Fibroblast of lung (primary cell): ENCODE data around the gene TMSB4X. TPM values are rescaled to one million over a fixed set of nuclear protein-coding genes. Genes with fewer than 3 reads are reported as not detected.
"Not testable (repeated sequence)": the region's sequence is repeated elsewhere in the genome, so short reads cannot be mapped to it uniquely, and the experiment has no call there.

ENCODE experiments used
- DNase-seq, 2 donors: peaks; one replicate each; pipeline versions ENCODE4 v3.0.0 to v3.0.0-alpha.2; 2010; ENCODE audit warnings: low read depth in 2 of 2
- H2AFZ ChIP-seq: 2 replicates; pipeline ENCODE4 v1.5.1; 2012; ENCODE audit warnings: low read length, control low read depth, inconsistent platforms
- H3K27ac ChIP-seq: 2 replicates; pipeline ENCODE4 v1.5.1; 2011; ENCODE audit warnings: low read length, control low read depth; ENCODE audit not compliant: insufficient read depth
- H3K27me3 ChIP-seq: 2 replicates; pipeline ENCODE4 v1.5.1; 2011; ENCODE audit warnings: mild to moderate bottlenecking, low read length; ENCODE audit not compliant: control insufficient read depth, insufficient read depth
- H3K36me3 ChIP-seq: 2 replicates; pipeline ENCODE4 v1.5.1; 2011; ENCODE audit warnings: low read length; ENCODE audit not compliant: control insufficient read depth, insufficient read depth
- H3K4me1 ChIP-seq: 2 replicates; pipeline ENCODE4 v1.5.1; 2011; ENCODE audit warnings: low read length; ENCODE audit not compliant: control insufficient read depth, insufficient read depth; ENCODE audit errors: extremely low read depth
- H3K4me2 ChIP-seq: 2 replicates; pipeline ENCODE4 v1.5.1; 2011; ENCODE audit warnings: low read length, control low read depth; ENCODE audit not compliant: insufficient read depth; ENCODE audit errors: extremely low read depth
- H3K4me3 ChIP-seq, 4 experiments: fragments of 200-600 bp in 1 of 4; sonication (generic) in 1 of 4; replicated peaks in 1 of 4; 2 replicates each; pipeline ENCODE4 v1.5.1; 2011 to 2016; ENCODE audit warnings: low read length in 4 of 4, low read depth in 3 of 4, mild to moderate bottlenecking in 3 of 4, control low read depth in 2 of 4, inconsistent platforms in 1 of 4, mixed read lengths in 1 of 4; ENCODE audit not compliant: insufficient read depth in 1 of 4; ENCODE audit errors: control extremely low read depth in 1 of 4
- H3K79me2 ChIP-seq: 2 replicates; pipeline ENCODE4 v1.5.1; 2012; ENCODE audit warnings: mild to moderate bottlenecking, low read length, inconsistent platforms; ENCODE audit not compliant: control insufficient read depth, insufficient read depth
- H3K9ac ChIP-seq: 2 replicates; pipeline ENCODE4 v1.5.1; 2011; ENCODE audit warnings: mild to moderate bottlenecking, low read length, control low read depth; ENCODE audit not compliant: insufficient read depth
- H3K9me3 ChIP-seq: 2 replicates; pipeline ENCODE4 v1.5.1; 2012; ENCODE audit warnings: low read depth, low read length; ENCODE audit not compliant: control insufficient read depth, insufficient read depth
- H4K20me1 ChIP-seq: 2 replicates; pipeline ENCODE4 v1.5.1; 2011; ENCODE audit warnings: low read length; ENCODE audit not compliant: control insufficient read depth, insufficient read depth; ENCODE audit errors: extremely low read depth
- EZH2 ChIP-seq: IDR thresholded peaks from 2 replicates; pipeline ENCODE4 v1.5.1; 2012; ENCODE audit warnings: low read length, control low read depth, mild to moderate bottlenecking; ENCODE audit errors: missing control alignments
- polyA plus RNA-seq, 2 donors: library from polyadenylated mRNA; depleted of rRNA in 1 of 2; stranded (reverse) in 1 of 2; unstranded in 1 of 2; fragments of >200 nt; gene quantifications; 2 replicates each; pipeline ENCODE4 v1.2.1, GENCODE V29; 2011 to 2012; ENCODE audit warnings: missing spikeins in 1 of 2
- total RNA-seq: library from RNA; depleted of rRNA; stranded (reverse); fragments of >200 nt; gene quantifications from 2 replicates; pipeline ENCODE4 v1.2.1, GENCODE V29; 2014
- TF ChIP-seq, protein P1 (sequence below), 2 donors: IDR thresholded peaks in 1 of 2; conservative IDR thresholded peaks in 1 of 2; 1 replicate in 1 of 2; 2 replicates in 1 of 2; pipeline ENCODE4 v1.5.1; 2011 to 2012; ENCODE audit warnings: low read length in 2 of 2, control low read depth in 1 of 2, inconsistent platforms in 1 of 2, low read depth in 1 of 2, mild to moderate bottlenecking in 1 of 2

Gene TMSB4X
- total and polyA plus RNA-seq, 2 donors (not counting 1 experiment from before 2014, with no cell fraction given), result 14,631 to 17,013 TPM

DNA sequence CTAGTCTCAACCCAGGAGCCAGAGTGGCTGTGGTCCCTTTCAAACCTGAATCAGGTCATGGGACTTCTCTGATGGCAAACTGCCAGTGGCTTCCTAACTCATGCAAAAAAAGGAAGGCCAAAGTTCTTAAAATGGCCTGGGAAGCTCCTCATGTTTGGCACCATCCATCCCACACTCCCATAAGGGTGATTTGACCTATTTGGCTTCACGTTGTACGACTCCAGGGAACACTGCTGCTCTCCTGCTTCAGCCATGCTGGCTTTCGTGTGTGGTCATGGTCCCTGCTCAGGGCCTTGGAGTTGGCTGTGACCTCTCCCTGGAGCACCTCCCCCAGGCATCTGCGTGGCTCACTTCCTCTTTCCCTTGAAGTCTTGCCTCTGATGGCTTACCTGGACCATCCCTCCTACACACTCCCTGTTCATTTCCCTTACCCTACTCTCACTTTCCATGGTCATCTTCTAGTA lies 12.8 kb upstream of the TMSB4X start:
- Histone ChIP-seq H3K4me3 (no peak overlapping the region), H3K4me1 (no peaks in the 10 kb centered on the region), H3K27ac (no peak overlapping the region), H3K9me3 (no peaks in the 10 kb centered on the region), H4K20me1 (no peaks in the 10 kb centered on the region), H3K79me2 (no peaks in the 10 kb centered on the region), H3K9ac (no peak overlapping the region), H3K4me2 (no peak overlapping the region), H3K27me3 (no peaks in the 10 kb centered on the region), H2AFZ (no peak overlapping the region), H3K36me3 (no peaks in the 10 kb centered on the region)
- no peak for TF ChIP-seq EZH2
- TF ChIP-seq, protein P1, sequence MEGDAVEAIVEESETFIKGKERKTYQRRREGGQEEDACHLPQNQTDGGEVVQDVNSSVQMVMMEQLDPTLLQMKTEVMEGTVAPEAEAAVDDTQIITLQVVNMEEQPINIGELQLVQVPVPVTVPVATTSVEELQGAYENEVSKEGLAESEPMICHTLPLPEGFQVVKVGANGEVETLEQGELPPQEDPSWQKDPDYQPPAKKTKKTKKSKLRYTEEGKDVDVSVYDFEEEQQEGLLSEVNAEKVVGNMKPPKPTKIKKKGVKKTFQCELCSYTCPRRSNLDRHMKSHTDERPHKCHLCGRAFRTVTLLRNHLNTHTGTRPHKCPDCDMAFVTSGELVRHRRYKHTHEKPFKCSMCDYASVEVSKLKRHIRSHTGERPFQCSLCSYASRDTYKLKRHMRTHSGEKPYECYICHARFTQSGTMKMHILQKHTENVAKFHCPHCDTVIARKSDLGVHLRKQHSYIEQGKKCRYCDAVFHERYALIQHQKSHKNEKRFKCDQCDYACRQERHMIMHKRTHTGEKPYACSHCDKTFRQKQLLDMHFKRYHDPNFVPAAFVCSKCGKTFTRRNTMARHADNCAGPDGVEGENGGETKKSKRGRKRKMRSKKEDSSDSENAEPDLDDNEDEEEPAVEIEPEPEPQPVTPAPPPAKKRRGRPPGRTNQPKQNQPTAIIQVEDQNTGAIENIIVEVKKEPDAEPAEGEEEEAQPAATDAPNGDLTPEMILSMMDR (conservative IDR thresholded peaks at IDR 0.05 in 1 of 2, IDR thresholded peaks at IDR 0.05 in 1 of 2; ENCODE audit: low read depth in 1 of 2, low read length in 2 of 2), result no peak
- no peak for DNase-seq

DNA sequence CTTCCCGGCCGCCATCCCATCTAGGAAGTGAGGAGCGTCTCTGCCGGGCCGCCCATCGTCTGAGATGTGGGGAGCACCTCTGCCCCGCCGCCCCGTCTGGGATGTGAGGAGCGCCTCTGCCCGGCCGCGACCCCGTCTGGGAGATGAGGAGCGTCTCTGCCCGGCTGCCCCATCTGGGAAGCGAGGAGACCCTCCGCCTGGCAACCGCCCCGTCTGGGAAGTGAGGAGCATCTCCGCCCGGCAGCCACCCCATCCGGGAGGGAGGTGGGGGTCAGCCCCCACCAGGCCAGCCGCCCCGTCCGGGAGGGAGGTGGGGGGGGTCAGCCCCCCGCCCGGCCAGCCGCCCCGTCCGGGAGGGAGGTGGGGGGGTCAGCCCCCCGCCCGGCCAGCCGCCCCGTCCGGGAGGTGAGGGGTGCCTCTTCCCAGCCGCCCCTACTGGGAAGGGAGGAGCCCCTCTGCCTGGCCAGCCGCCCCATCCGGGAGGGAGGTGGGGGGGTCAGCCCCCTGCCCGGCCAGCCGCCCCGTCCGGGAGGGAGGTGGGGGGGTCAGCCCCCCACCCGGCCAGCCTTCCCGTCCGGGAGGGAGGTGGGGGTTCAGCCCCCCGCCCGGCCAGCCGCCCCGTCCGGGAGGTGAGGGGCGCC lies 11.6 kb upstream of the TMSB4X start:
- not testable (repeated sequence) for H3K27ac ChIP-seq, DNase-seq, H3K4me2 ChIP-seq, H3K36me3 ChIP-seq, H3K9ac ChIP-seq, H3K4me1 ChIP-seq, H3K9me3 ChIP-seq, H4K20me1 ChIP-seq, H3K79me2 ChIP-seq, H2AFZ ChIP-seq, H3K27me3 ChIP-seq, H3K4me3 ChIP-seq

DNA sequence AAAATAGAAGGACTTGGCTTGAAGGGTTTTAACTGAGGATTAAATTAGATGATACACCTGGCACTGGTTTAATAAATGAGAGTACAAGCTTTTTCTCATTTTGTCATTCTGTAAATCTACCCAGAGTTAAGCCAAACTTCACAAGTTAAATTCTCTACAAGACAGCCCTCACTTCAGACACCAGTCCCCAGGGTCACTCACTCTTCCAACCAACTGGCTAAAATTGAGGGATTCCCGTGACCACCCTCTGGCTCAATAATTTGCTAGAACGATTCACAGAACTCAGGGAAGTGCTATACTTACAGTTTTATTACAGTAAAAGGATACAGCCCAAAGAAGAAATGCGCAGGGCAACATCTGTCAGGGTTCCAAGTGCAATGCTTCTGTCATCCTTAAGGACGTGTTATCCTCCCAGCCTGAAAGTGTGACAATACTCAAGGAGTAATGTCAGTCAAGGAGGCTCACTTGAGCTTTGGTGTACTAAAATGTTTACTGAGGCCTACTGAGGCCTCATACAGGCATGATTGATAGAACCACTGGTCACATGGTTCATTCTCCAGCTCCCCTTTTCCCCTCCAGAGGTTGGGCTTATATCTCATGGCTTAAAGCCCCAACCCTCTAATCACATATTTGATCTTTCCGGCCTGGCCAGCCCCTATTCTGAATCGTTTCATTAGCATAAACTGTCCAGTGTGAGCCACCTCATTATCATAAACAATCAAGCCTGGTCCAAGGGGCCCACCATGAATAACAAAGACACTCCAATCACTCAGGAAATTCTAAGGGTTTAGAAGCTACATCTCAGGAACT lies 9.6 kb upstream of the TMSB4X start:
- no peaks in the 10 kb centered on the region for H3K4me1 ChIP-seq
- no peaks in the 10 kb centered on the region for H4K20me1 ChIP-seq
- TF ChIP-seq, protein P1 (conservative IDR thresholded peaks at IDR 0.05 in 1 of 2, IDR thresholded peaks at IDR 0.05 in 1 of 2; ENCODE audit: low read depth in 1 of 2, low read length in 2 of 2), result no peak
- no peak for TF ChIP-seq EZH2
- H3K4me3 ChIP-seq, result no peak overlapping the region
- H2AFZ ChIP-seq, result no peak overlapping the region
- H3K4me2 ChIP-seq, result no peak overlapping the region
- no peaks in the 10 kb centered on the region for H3K9me3 ChIP-seq
- H3K36me3 ChIP-seq, result no peaks in the 10 kb centered on the region
- no peaks in the 10 kb centered on the region for H3K27me3 ChIP-seq
- no peak overlapping the region for H3K27ac ChIP-seq
- no peak overlapping the region for H3K9ac ChIP-seq
- DNase-seq, result no peak
- H3K79me2 ChIP-seq, result no peaks in the 10 kb centered on the region
